Measurements from ENCODE around the gene SKAP2.

The SKAP2 gene

DNA sequence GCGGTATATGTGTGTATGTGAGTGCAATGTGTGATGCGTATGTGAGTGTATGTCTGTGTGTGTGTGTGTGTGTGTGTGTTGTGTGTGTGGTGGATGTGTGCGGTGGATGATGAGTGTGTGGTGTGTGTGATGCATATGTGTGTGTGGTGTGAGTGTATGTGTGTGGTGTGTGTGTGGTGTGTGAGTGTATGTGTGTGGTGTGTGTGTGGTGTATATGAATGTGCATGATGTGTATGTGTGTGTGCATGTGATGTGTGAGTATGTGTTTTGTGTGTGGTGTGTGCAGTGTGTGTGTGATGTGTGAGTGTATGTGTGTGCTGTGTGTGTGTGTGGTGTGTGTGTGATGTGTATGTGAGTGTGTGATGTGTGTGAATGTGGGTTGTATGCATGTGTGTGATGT lies 222.0 kb downstream of the SKAP2 start:
- no peak overlapping the region for H3K4me3 ChIP-seq (ENCODE audit: low read depth, low read length)

- no peak overlapping the region for H3K4me3 ChIP-seq (ENCODE audit: low read depth, low read length)
Observed at GRCh38 chr7:26639695-26640094, 224.7 kb downstream of the SKAP2 start.

DNA sequence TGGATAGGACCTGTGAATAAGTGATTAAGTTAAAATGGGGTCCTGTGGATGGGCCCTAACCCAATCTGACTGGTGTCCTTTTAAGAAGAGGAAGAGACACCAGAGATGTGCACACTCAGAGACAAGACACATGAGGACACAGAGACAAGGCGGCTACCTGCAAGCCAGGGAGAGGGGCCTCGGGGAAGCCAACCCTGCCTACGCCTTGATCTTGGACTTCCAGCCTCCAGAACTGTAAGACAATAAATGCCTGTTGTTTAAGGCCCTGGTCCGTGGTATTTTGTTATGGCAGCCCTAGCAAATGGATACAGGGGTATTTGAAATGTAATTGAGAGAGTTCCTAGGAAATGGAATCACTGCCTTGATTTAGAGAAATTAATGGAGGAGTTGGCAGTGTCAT lies 225.3 kb downstream of the SKAP2 start:
- no peak overlapping the region for H3K4me3 ChIP-seq (ENCODE audit: low read depth, low read length)

- H3K4me3 ChIP-seq (ENCODE audit: low read depth, low read length): no peak overlapping the region
Observed at GRCh38 chr7:26638140-26638539, 226.2 kb downstream of the SKAP2 start.

GRCh38 chr7:26637610-26638009 lies 226.8 kb downstream of the SKAP2 start:
- no peak overlapping the region for H3K4me3 ChIP-seq (ENCODE audit: low read depth, low read length)

- H3K4me3 ChIP-seq (ENCODE audit: low read depth, low read length): no peak overlapping the region
Observed at GRCh38 chr7:26636808-26637207, 227.6 kb downstream of the SKAP2 start.

DNA sequence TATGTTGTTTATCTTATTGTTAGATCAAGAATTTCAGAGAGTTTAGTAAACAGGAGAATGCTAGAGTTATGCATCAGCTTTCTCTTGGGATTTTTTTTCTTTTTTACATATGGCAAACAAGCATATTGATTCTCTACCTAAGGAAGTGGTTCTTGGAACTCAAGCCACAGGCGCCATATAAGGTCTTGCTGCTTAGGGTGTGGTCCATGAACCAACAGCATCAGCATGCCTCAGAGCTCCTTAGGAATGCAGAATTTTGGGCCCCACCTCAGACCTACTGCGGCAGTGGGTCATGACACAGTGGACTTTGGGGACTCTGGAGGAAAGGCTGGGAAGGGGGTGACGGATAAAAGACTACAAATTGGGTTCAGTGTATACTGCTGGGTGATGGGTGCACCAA lies 230.8 kb downstream of the SKAP2 start:
- no peak overlapping the region for H3K4me3 ChIP-seq (ENCODE audit: low read depth, low read length)

DNA sequence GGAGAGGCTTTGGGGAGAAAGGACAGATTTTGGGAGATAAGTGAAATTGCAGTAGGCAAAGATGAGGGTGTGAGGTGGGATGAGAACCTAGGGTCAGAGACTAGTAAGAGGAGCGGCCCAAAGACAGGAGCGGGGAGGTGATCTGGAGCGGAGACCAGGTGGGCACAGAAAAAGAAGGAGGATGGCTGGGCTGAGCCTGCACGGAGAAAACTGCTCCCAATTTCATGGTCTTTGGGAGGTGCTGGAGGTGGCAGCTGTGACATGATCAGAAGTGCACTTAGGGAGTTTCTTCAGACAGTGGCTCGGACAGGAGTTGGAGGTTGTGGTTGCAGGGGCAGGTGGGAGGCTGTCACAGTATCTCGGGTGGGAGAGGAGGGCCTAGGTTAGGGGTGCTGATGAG lies 232.8 kb downstream of the SKAP2 start:
- no peak overlapping the region for H3K4me3 ChIP-seq (ENCODE audit: low read depth, low read length)

- no peak overlapping the region for H3K4me3 ChIP-seq (ENCODE audit: low read depth, low read length)
Observed at GRCh38 chr7:26630941-26631580, 233.3 kb downstream of the SKAP2 start.

- no peak overlapping the region for H3K4me3 ChIP-seq (ENCODE audit: low read depth, low read length)
Observed at GRCh38 chr7:26630361-26630760, 234.0 kb downstream of the SKAP2 start.

GRCh38 chr7:26629696-26630095 lies 234.7 kb downstream of the SKAP2 start:
- no peak overlapping the region for H3K4me3 ChIP-seq (ENCODE audit: low read depth, low read length)

GRCh38 chr7:26627891-26628341 lies 236.5 kb downstream of the SKAP2 start:
- no peak overlapping the region for H3K4me3 ChIP-seq (ENCODE audit: low read depth, low read length)

- no peak overlapping the region for H3K4me3 ChIP-seq (ENCODE audit: low read depth, low read length)
Observed at GRCh38 chr7:26627221-26627620, 237.2 kb downstream of the SKAP2 start.

GRCh38 chr7:26626687-26627086 lies 237.7 kb downstream of the SKAP2 start:
- no peak overlapping the region for H3K4me3 ChIP-seq (ENCODE audit: low read depth, low read length)

GRCh38 chr7:26626156-26626555 lies 238.2 kb downstream of the SKAP2 start:
- no peak overlapping the region for H3K4me3 ChIP-seq (ENCODE audit: low read depth, low read length)

DNA sequence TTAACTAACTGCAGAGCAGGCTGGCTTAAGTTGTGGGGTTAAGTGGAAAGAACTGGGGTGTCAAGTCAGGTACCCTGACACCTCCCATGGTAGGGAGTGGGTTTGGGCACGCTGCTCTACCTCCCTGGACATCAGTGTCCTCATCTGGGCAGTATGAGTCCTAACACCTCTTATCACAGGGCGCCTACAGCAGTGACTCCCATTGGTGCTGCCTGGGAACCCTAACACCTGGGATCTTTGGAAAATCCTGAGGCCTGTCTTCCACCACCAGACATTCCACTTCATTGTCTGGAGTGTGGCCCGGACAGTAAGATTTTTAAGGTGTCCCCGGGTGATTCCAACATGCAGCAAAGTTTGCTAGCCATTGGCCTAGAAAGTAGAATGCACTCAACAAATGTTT lies 239.1 kb downstream of the SKAP2 start:
- no peak overlapping the region for H3K4me3 ChIP-seq (ENCODE audit: low read depth, low read length)

GRCh38 chr7:26624839-26625238 lies 239.6 kb downstream of the SKAP2 start:
- H3K4me3 ChIP-seq (ENCODE audit: low read depth, low read length): no peak overlapping the region

DNA sequence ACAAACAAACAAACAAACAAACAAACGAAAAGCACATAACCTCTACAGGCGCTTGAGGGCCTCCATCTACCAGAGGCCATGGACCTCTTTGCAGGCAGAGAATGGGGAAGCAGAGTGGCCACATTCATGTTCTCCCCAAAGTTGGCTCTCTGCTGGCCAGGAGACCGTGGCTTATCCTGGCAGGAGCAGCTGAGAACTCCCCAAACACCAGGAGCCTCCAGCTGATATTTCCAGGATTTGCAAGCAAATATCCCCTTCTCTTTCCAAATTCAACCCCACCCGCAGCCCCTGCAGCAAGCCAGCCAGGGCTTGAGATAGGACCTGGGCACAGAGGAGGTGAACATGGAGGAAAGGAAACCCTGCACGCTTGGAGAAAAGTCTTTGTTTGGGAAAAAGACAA lies 240.0 kb downstream of the SKAP2 start:
- no peak overlapping the region for H3K4me3 ChIP-seq (ENCODE audit: low read depth, low read length)

GRCh38 chr7:26620352-26620751 lies 244.0 kb downstream of the SKAP2 start:
- no peak overlapping the region for H3K4me3 ChIP-seq (ENCODE audit: low read depth, low read length)

DNA sequence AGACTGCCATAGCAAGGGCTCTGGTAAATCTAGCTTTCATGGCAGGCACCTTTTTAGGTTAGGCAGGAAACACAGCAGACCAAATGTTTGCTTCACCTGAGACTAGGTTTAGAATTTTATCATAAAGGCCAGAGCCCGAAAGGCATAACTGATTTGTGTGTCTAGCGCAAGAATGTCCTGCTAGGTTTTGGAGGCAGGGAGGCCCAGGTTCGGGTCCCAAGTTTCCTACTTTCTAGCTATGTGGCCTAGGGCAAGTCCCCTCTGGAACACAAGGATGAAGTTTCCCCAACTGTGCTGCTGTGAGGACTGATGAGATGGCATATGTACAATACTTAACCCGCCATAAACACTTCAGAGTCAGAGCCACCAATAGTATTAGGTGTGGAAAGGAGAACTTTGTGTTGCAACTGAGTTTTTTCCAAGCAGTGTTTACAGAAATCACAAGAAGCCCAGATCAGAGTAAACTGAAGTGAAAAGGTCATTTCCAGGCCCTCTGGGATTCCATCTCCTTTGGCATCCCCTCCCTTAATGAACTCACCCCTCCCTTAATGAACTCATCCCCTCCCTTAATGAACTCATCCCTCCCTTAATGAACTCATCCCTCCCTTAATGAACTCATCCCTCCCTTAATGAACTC lies 244.9 kb downstream of the SKAP2 start:
- H3K4me3 ChIP-seq (ENCODE audit: low read depth, low read length): no peak overlapping the region

- no peak overlapping the region for H3K4me3 ChIP-seq (ENCODE audit: low read depth, low read length)
Observed at GRCh38 chr7:26618898-26619297, 245.5 kb downstream of the SKAP2 start.

- H3K4me3 ChIP-seq (ENCODE audit: low read depth, low read length): no peak overlapping the region
Observed at GRCh38 chr7:26618449-26618848, 245.9 kb downstream of the SKAP2 start.

All from iPS-11a (cell line).